Kidney (tissue), 14 donors: ENCODE data around the gene SLFN12L. TPM values are rescaled to one million over a fixed set of nuclear protein-coding genes. Genes with fewer than 3 reads are reported as not detected.
"Not testable (repeated sequence)": the region's sequence is repeated elsewhere in the genome, so short reads cannot be mapped to it uniquely, and the experiment has no call there.

Experiments
- DNase-seq, 5 donors: peaks; one replicate each; pipeline ENCODE4 v3.0.0-alpha.2; 2013 to 2020
- FAIRE-seq: peaks from 2 replicates; lab custom pipeline; 2012; peaks lifted over from hg19 to GRCh38; lab: Jason Lieb, UNC
- H3K27ac ChIP-seq, 2 donors: one replicate each; pipeline ENCODE4 v1.7.0; 2013; ENCODE audit warnings: low read depth in 2 of 2, low read length in 2 of 2, inconsistent platforms in 1 of 2
- H3K27me3 ChIP-seq: one replicate; pipeline ENCODE4 v1.7.1; 2013; ENCODE audit warnings: low read length, inconsistent platforms; ENCODE audit not compliant: control insufficient read depth, insufficient read depth
- H3K36me3 ChIP-seq, 3 donors: one replicate each; pipeline versions ENCODE4 v1.7.0 to v1.7.1; 2013; ENCODE audit warnings: low read length in 3 of 3, control low read depth in 1 of 3, inconsistent platforms in 1 of 3; ENCODE audit not compliant: insufficient read depth in 3 of 3, control insufficient read depth in 2 of 3
- H3K4me1 ChIP-seq, 3 donors: one replicate each; pipeline versions ENCODE4 v1.7.0 to v1.7.1; 2013; ENCODE audit warnings: low read length in 3 of 3, inconsistent platforms in 1 of 3, low read depth in 1 of 3; ENCODE audit not compliant: control insufficient read depth in 2 of 3, insufficient read depth in 2 of 3
- H3K4me3 ChIP-seq, 3 donors: one replicate each; pipeline versions ENCODE4 v1.7.0 to v1.8.1; 2013; ENCODE audit warnings: low read length in 3 of 3, control low read depth in 1 of 3, inconsistent platforms in 1 of 3
- H3K9ac ChIP-seq, 3 donors: one replicate each; pipeline versions ENCODE4 v1.7.0 to v1.7.1; 2013; ENCODE audit warnings: low read length in 3 of 3, control low read depth in 1 of 3, inconsistent platforms in 1 of 3
- H3K9me3 ChIP-seq, 3 donors: one replicate each; pipeline versions ENCODE4 v1.7.0 to v1.7.1; 2013; ENCODE audit warnings: low read length in 3 of 3, control low read depth in 1 of 3, inconsistent platforms in 1 of 3; ENCODE audit not compliant: control insufficient read depth in 2 of 3, insufficient read depth in 1 of 3
- CTCF ChIP-seq: IDR thresholded peaks from 3 replicates; pipeline ENCODE4 v1.5.1; 2012; ENCODE audit warnings: mild to moderate bottlenecking, moderate library complexity, borderline replicate concordance; ENCODE audit not compliant: insufficient read depth; ENCODE audit errors: extremely low read depth
- intact Hi-C: fragments of 100-400 bp; cut with DNase I; formaldehyde crosslinking; loops from one replicate; pipeline ENCODE4 v1.11.1; 2022
- polyA plus RNA-seq: library from polyadenylated mRNA; stranded (reverse); fragments of 350-450 nt; fragmentation: Illumina TruSeq; extraction: RNeasy Lipid Tissue Mini Kit (QIAGEN cat#74804); gene quantifications from one replicate; pipeline ENCODE4 v1.2.3, GENCODE V29; 2014; ENCODE audit warnings: low read depth, low replicate concordance; ENCODE audit not compliant: insufficient read depth
- total RNA-seq: library from RNA; stranded (reverse); fragmentation: NEBNext Ultra II Directional; extraction: Animal tissue kit (Norgen Biotek cat#: 25700); gene quantifications from one replicate; pipeline ENCODE4 v1.2.1, GENCODE V29; 2021
- donor health status: control.
- donor health status: control.
- donor health status: control.
- donor health status: control.
- donor health status: control.
- donor health status: DM: yes; HTN: yes; CAD: no.
- donor health status: Normal renal cell carcinoma (clear cell type).

Gene SLFN12L
- total and polyA plus RNA-seq, 2 donors from 2014 or later: 0.62 to 6.2 TPM

GRCh38 chr17:35540589-35541404, 3.3 kb upstream of the SLFN12L start:
- intact Hi-C loops: no loop called here
- peak in 1 of 5 donors; percentile 34 for DNase-seq
- peak; percentile 8 for FAIRE-seq
- no peaks in the 10 kb centered on the region for H3K4me1 ChIP-seq
- no peak overlapping the region for H3K9ac ChIP-seq
- no peak for TF ChIP-seq CTCF
- peak overlapping the region; percentile 33 to 84 for H3K27ac ChIP-seq
- H3K36me3 ChIP-seq: no peaks in the 10 kb centered on the region
- H3K27me3 ChIP-seq: no peaks in the 10 kb centered on the region
- H3K9me3 ChIP-seq: no peaks in the 10 kb centered on the region
- peak overlapping the region in 2 of 3 donors; percentile 56 to 67 for H3K4me3 ChIP-seq

GRCh38 chr17:35539659-35540026, 2.2 kb upstream of the SLFN12L start:
- no peaks in the 10 kb centered on the region for H3K27me3 ChIP-seq
- no peak for TF ChIP-seq CTCF
- no peaks in the 10 kb centered on the region for H3K4me1 ChIP-seq
- H3K4me3 ChIP-seq: no peak overlapping the region
- FAIRE-seq (no peak), DNase-seq (no peak)
- intact Hi-C loops: loop anchor here (5.0 kb wide), 1 partner anchor 227 kb away; no protein-coding TSS in a partner anchor
- H3K9ac ChIP-seq: no peak overlapping the region
- no peak overlapping the region for H3K27ac ChIP-seq
- no peaks in the 10 kb centered on the region for H3K9me3 ChIP-seq
- no peaks in the 10 kb centered on the region for H3K36me3 ChIP-seq

GRCh38 chr17:35536664-35537171, 760 bp downstream of the SLFN12L start:
- Histone ChIP-seq H3K27ac (no peak overlapping the region), H3K4me1 (no peaks in the 10 kb centered on the region), H3K9ac (no peak overlapping the region), H3K36me3 (no peaks in the 10 kb centered on the region), H3K4me3 (no peak overlapping the region), H3K9me3 (no peaks in the 10 kb centered on the region), H3K27me3 (no peaks in the 10 kb centered on the region)
- intact Hi-C loops: loop anchor here (5.0 kb wide), 1 partner anchor 224 kb away; no protein-coding TSS in a partner anchor
- DNase-seq: no peak
- no peak for TF ChIP-seq CTCF
- FAIRE-seq: no peak

- DNase-seq, H3K9me3 ChIP-seq, H3K9ac ChIP-seq, H3K27ac ChIP-seq, H3K4me3 ChIP-seq, H3K4me1 ChIP-seq, H3K36me3 ChIP-seq, H3K27me3 ChIP-seq, FAIRE-seq: not testable (repeated sequence)
- intact Hi-C loops: loop anchor here (5.0 kb wide), 1 partner anchor 223 kb away; no protein-coding TSS in a partner anchor
These were observed 2.1 kb downstream of the SLFN12L start for GRCh38 chr17:35535406-35535805.
